Adrenal gland (tissue), 5 donors: Measurements from ENCODE around the gene POLR3F.

ENCODE experiments used
- CTCF ChIP-seq, 6 experiments: fragments of 450-650 bp in 4 of 6; fragments of 200-600 bp in 2 of 6; sonication (generic) in 1 of 6; IDR thresholded peaks; 1 replicate in 5 of 6; 2 replicates in 1 of 6; pipeline versions ENCODE4 v1.5.1 to v1.8.0; 2016 to 2021; ENCODE audit warnings: antibody characterized with exemption in 6 of 6, mild to moderate bottlenecking in 2 of 6, moderate library complexity in 1 of 6
- POLR2A ChIP-seq, 2 donors: fragments of 450-650 bp; IDR thresholded peaks; one replicate each; pipeline ENCODE4 v1.6.1; 2017; ENCODE audit warnings: antibody characterized with exemption in 2 of 2, mild to moderate bottlenecking in 2 of 2, moderate library complexity in 1 of 2
- donor health status: DM: no; HTN: no; CAD: no.

DNA sequence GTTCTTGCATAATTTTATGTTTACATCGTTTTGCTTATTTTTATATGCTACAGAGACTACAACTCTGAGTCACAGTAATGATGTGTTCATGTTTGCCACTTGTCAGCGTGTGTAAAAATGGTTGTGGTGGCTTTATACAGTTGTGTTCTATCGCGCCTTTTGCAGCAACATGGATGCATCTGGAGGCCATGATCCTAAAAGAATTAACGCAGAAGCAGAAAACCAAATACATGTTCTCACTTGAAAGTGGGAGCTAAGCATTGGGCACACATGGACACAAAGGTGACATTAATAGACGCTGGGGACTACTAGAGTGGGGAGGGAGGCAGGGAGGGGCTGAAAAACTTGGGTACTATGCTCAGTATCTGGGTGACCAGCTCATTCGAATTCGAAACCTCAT is 39.6 kb downstream of the POLR3F start:
- TF ChIP-seq POLR2A (IDR thresholded peaks at IDR 0.05) (no peak), CTCF (IDR thresholded peaks at IDR 0.05) (no peak)
